Colonic mucosa (tissue), 4 donors: ENCODE data around the gene UNC13A. TPM values are rescaled to one million over a fixed set of nuclear protein-coding genes. Genes with fewer than 3 reads are reported as not detected.

Experiments used
- DNase-seq: peaks from one replicate; pipeline ENCODE4 v3.0.0-alpha.2; 2020
- H3K27ac ChIP-seq: fragments of 200-600 bp; one replicate; pipeline ENCODE4 v1.8.0; 2021
- H3K27me3 ChIP-seq: fragments of 200-600 bp; one replicate; pipeline ENCODE4 v1.8.0; 2021
- H3K36me3 ChIP-seq: fragments of 200-600 bp; one replicate; pipeline ENCODE4 v1.8.0; 2021
- H3K4me1 ChIP-seq: fragments of 200-600 bp; one replicate; pipeline ENCODE4 v1.8.0; 2021; ENCODE audit warnings: mild to moderate bottlenecking
- H3K4me3 ChIP-seq: fragments of 200-600 bp; one replicate; pipeline ENCODE4 v1.8.0; 2021
- H3K9ac ChIP-seq, 2 donors: one replicate each; pipeline ENCODE4 v1.7.0; 2013; ENCODE audit warnings: control low read depth in 2 of 2, low read depth in 2 of 2, low read length in 2 of 2
- H3K9me3 ChIP-seq: fragments of 200-600 bp; one replicate; pipeline ENCODE4 v1.8.0; 2021
- CTCF ChIP-seq: fragments of 200-600 bp; IDR thresholded peaks from one replicate; pipeline ENCODE4 v1.8.0; 2022; ENCODE audit warnings: antibody characterized with exemption, mild to moderate bottlenecking
- intact Hi-C: fragments of 100-400 bp; cut with DNase I; formaldehyde crosslinking; loops from one replicate; pipeline ENCODE4 v1.14.1; 2022
- total RNA-seq, 2 donors: library from RNA; stranded (reverse); fragmentation: NEBNext Ultra II Directional in 1 of 2; extraction: Animal tissue kit (Norgen Biotek cat#: 25700) in 1 of 2; gene quantifications; one replicate each; pipeline ENCODE4 v1.2.1, GENCODE V29; 2021
- donor health status: healthy.
- donor health status: DM: no; HTN: no; CAD: no.
- donor health status: DM: no; HTN: no; CAD: no.

The UNC13A gene
- total RNA-seq, 2 donors from 2014 or later, result 0.29 to 0.62 TPM

DNA sequence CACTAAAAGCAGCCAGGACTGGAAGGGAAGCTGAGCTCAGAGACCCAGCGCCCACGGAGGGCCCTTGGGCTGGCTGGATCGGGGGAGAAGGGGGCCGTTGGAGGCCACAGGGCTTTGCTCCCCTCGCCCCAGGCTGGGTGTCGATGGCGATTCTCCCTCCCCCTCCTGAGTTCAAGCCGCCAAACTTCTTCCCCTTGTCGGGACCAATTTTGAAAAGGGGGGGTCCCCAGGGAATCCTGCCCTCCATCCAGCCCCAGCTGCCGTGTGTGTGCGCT, 71.5 kb downstream of the UNC13A start:
- H3K9ac ChIP-seq, result peak overlapping the region in 1 of 2 donors; percentile 35
- no peaks in the 10 kb centered on the region for H3K4me1 ChIP-seq
- DNase-seq, result no peak
- H3K27ac ChIP-seq, result no peak overlapping the region
- intact Hi-C loops, result no loop called here
- H3K36me3 ChIP-seq, result no peaks in the 10 kb centered on the region
- H3K9me3 ChIP-seq, result no peaks in the 10 kb centered on the region
- no peak overlapping the region for H3K4me3 ChIP-seq
- H3K27me3 ChIP-seq, result no peaks in the 10 kb centered on the region
- TF ChIP-seq CTCF, result no peak

DNA sequence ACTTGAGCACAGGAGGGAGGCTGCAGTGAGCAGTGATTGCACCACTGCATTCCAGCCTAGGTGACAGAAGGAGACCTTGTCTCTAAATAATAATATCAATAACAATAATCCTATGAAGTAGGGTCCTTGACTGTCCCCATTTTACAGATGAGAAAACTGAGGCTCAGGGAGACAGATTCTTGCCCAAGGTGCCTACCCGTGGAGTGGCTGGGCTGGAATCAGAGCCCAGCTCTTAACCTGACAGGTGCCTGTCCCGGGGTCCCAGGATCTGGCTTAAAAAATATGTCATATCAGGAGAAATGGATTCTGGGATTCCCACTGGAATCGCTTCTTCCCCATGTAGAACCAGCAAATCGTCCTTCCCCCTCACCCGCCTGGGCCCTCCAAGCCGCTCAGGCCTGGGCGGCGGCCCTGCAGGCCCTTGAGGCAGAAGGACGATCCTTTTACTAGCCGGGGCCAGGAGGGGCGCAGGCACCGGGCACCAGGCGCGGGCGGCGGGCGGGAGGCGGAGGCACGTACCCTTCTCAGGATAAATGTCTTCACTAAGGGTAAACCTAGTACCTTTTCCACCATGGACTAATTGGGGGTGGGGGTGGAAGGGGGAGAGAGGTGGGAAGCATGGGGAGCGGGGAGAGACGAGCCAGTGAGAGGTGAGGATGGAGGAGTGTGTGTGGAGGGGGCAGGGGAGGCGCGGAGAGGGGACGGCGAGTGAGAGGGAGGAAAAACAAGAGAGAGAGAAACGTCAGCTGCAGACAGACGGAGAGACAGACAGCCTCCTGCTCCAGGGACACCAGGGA, 72.1 kb downstream of the UNC13A start:
- Histone ChIP-seq H3K27me3 (no peaks in the 10 kb centered on the region), H3K4me1 (no peaks in the 10 kb centered on the region), H3K36me3 (no peaks in the 10 kb centered on the region), H3K9me3 (no peaks in the 10 kb centered on the region), H3K4me3 (no peak overlapping the region), H3K9ac (no peak overlapping the region), H3K27ac (no peak overlapping the region)
- intact Hi-C loops, result no loop called here
- no peak for DNase-seq
- no peak for TF ChIP-seq CTCF

DNA sequence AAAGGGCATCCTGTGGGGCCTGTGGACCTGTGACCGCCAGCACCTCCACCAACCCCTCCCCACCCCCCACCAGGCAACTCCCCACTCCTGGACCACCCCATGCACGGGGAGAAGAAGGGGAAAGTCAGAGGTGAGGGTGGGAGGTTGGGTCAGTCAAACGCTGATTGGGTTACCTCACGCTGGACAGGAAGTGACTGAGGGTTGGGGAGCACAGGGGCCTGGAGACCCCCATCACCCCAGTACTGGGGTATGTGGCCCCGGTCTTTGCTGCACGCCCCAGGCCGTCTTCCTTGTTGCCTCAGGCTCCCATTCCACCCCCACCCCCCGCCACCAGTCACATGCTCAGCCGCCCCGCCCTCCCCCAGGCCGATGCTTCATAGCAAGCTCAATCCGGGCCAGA, 73.7 kb downstream of the UNC13A start:
- TF ChIP-seq CTCF, result no peak
- H3K27ac ChIP-seq, result no peak overlapping the region
- no peaks in the 10 kb centered on the region for H3K27me3 ChIP-seq
- no peak overlapping the region for H3K9ac ChIP-seq
- H3K4me1 ChIP-seq, result no peaks in the 10 kb centered on the region
- no peaks in the 10 kb centered on the region for H3K36me3 ChIP-seq
- intact Hi-C loops, result no loop called here
- H3K9me3 ChIP-seq, result no peaks in the 10 kb centered on the region
- no peak for DNase-seq
- H3K4me3 ChIP-seq, result no peak overlapping the region

GRCh38 chr19:17611462-17612244, 76.5 kb downstream of the UNC13A start:
- H3K4me1 ChIP-seq, result no peaks in the 10 kb centered on the region
- no peaks in the 10 kb centered on the region for H3K9me3 ChIP-seq
- no peak overlapping the region for H3K9ac ChIP-seq
- H3K36me3 ChIP-seq, result no peaks in the 10 kb centered on the region
- TF ChIP-seq CTCF, result no peak
- intact Hi-C loops, result no loop called here
- no peak overlapping the region for H3K4me3 ChIP-seq
- H3K27me3 ChIP-seq, result no peaks in the 10 kb centered on the region
- no peak for DNase-seq
- H3K27ac ChIP-seq, result no peak overlapping the region

GRCh38 chr19:17610384-17610783, 77.8 kb downstream of the UNC13A start:
- H3K27ac ChIP-seq, result no peak overlapping the region
- no peaks in the 10 kb centered on the region for H3K9me3 ChIP-seq
- no peaks in the 10 kb centered on the region for H3K27me3 ChIP-seq
- H3K9ac ChIP-seq, result no peak overlapping the region
- H3K36me3 ChIP-seq, result no peaks in the 10 kb centered on the region
- peaks cover 5% of the 10 kb centered on the region for H3K4me1 ChIP-seq
- TF ChIP-seq CTCF, result no peak
- intact Hi-C loops, result no loop called here
- no peak overlapping the region for H3K4me3 ChIP-seq
- no peak for DNase-seq
